GM21390 (cell line): ENCODE measurements around the gene PRKCE.
"Not testable (repeated sequence)": the region's sequence is repeated elsewhere in the genome, so short reads cannot be mapped to it uniquely, and the experiment has no call there.

Experiments used
- ATAC-seq: cut with Tn5 transposase; IDR thresholded peaks from one replicate; pipeline ENCODE4 v1.9.1; 2021; ENCODE audit not compliant: unreplicated experiment

Gene PRKCE

GRCh38 chr2:45695480-45696007 is 44.1 kb downstream of the PRKCE start:
- not testable (repeated sequence) for ATAC-seq

GRCh38 chr2:45696708-45697107 is 45.2 kb downstream of the PRKCE start:
- ATAC-seq = no peak

GRCh38 chr2:45697190-45697589 is 45.7 kb downstream of the PRKCE start:
- no peak for ATAC-seq

- no peak for ATAC-seq
Measured at GRCh38 chr2:45698554-45698953, 47.1 kb downstream of the PRKCE start.

- ATAC-seq = peak; percentile 57
Measured at GRCh38 chr2:45699032-45699658, 47.7 kb downstream of the PRKCE start.

- ATAC-seq = no peak
Measured at GRCh38 chr2:45700407-45701013, 49.0 kb downstream of the PRKCE start.

- ATAC-seq = no peak
Measured at GRCh38 chr2:45705233-45705632, 53.8 kb downstream of the PRKCE start.

- ATAC-seq = no peak
Measured at GRCh38 chr2:45706033-45706432, 54.6 kb downstream of the PRKCE start.

- ATAC-seq = no peak
Measured at GRCh38 chr2:45707006-45707405, 55.5 kb downstream of the PRKCE start.

GRCh38 chr2:45707661-45708060 is 56.2 kb downstream of the PRKCE start:
- ATAC-seq = no peak

- ATAC-seq = no peak
Measured at GRCh38 chr2:45708501-45708900, 57.0 kb downstream of the PRKCE start.

- no peak for ATAC-seq
Measured at GRCh38 chr2:45709137-45709536, 57.7 kb downstream of the PRKCE start.

- no peak for ATAC-seq
Measured at GRCh38 chr2:45710468-45710867, 59.0 kb downstream of the PRKCE start.

GRCh38 chr2:45711224-45711623 is 59.7 kb downstream of the PRKCE start:
- ATAC-seq = no peak

GRCh38 chr2:45712570-45712969 is 61.1 kb downstream of the PRKCE start:
- ATAC-seq = no peak

GRCh38 chr2:45713136-45713535 is 61.7 kb downstream of the PRKCE start:
- ATAC-seq = no peak

GRCh38 chr2:45713591-45713990 is 62.1 kb downstream of the PRKCE start:
- no peak for ATAC-seq

- ATAC-seq = no peak
Measured at GRCh38 chr2:45714679-45715078, 63.2 kb downstream of the PRKCE start.

- no peak for ATAC-seq
Measured at GRCh38 chr2:45715601-45716379, 64.3 kb downstream of the PRKCE start.

GRCh38 chr2:45716432-45716831 is 65.0 kb downstream of the PRKCE start:
- not testable (repeated sequence) for ATAC-seq

- no peak for ATAC-seq
Measured at GRCh38 chr2:45716915-45717314, 65.4 kb downstream of the PRKCE start.

- no peak for ATAC-seq
Measured at GRCh38 chr2:45720210-45720609, 68.7 kb downstream of the PRKCE start.
